ENCODE measurements around the gene PHF2. TPM values are rescaled to one million over a fixed set of nuclear protein-coding genes. Genes with fewer than 3 reads are reported as not detected.

PHF2 gene
- total RNA-seq, 4 donors from 2014 or later: 32.8 to 50.1 (median 33.0) TPM

DNA sequence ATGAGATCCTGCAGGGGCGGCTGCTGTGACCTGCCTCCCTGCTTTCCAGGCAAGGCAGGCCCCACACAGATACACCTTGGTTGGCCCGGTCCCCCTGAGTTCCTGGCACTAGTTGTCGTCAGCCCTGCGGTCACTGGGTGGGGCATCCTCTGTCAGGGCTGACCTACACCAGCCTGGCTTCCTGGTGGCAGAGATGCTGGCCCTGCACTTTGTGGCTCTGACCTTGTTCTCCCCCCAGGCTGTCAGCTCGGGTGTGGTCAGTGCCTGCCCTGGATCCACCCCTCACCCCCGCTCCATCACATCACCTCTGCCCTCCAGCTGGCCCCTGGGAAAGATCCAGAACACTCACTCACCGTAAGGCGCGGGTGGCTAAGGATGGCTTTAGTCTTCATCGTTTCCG lies 74.1 kb downstream of the PHF2 start:
- WGBS, 2 donors: 91 to 96% methylated on average over 10 to 11 of the region's 11 CpGs

DNA sequence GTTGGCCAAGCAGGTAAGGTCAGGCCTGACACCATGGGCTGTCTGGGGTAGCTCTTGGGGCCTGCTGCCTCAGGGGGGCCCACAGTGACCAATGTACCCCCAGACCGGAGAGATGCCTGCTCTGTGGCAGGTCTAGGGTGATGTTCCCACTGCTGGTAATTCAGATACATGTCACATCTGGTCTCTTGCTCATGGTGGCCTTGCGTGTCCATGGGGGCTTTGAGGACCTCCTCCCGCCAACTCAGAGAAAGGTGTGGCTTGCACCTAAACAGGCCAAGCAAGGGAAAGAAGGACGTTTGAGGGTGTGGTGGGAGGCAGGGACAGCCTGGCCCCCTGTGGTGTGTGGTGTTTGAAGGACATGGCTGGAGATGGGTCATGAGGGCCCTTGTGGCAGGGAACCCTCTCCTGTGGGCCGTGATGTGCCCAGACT lies 75.2 kb downstream of the PHF2 start:
- H3K4me3 ChIP-seq (replicated peaks in 1 of 3): no peak overlapping the region
- WGBS, 2 donors: 91 to 94% methylated on average over 5 of the region's 5 CpGs
- H3K9me3 ChIP-seq: no peaks in the 10 kb centered on the region
- peaks cover 41 to 53% of the 10 kb centered on the region in 2 donors for H3K36me3 ChIP-seq
- intact Hi-C loops (cut with DNase I): no loop called here
- H3K27ac ChIP-seq: no peak overlapping the region
- H3K27me3 ChIP-seq: no peaks in the 10 kb centered on the region
- H3K4me1 ChIP-seq: no peaks in the 10 kb centered on the region
- TF ChIP-seq, protein P1, sequence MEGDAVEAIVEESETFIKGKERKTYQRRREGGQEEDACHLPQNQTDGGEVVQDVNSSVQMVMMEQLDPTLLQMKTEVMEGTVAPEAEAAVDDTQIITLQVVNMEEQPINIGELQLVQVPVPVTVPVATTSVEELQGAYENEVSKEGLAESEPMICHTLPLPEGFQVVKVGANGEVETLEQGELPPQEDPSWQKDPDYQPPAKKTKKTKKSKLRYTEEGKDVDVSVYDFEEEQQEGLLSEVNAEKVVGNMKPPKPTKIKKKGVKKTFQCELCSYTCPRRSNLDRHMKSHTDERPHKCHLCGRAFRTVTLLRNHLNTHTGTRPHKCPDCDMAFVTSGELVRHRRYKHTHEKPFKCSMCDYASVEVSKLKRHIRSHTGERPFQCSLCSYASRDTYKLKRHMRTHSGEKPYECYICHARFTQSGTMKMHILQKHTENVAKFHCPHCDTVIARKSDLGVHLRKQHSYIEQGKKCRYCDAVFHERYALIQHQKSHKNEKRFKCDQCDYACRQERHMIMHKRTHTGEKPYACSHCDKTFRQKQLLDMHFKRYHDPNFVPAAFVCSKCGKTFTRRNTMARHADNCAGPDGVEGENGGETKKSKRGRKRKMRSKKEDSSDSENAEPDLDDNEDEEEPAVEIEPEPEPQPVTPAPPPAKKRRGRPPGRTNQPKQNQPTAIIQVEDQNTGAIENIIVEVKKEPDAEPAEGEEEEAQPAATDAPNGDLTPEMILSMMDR (IDR thresholded peaks at IDR 0.05): no peak
- no peak for TF ChIP-seq POLR2A (IDR thresholded peaks at IDR 0.05)
- peak in 1 of 2 donors; percentile 1 for DNase-seq

More for the DNA sequence above, 74.1 kb downstream of the PHF2 start:
- Histone ChIP-seq H3K27ac (no peak overlapping the region), H3K9me3 (no peaks in the 10 kb centered on the region), H3K4me1 (no peaks in the 10 kb centered on the region), H3K4me3 (replicated peaks in 1 of 3) (no peak overlapping the region), H3K27me3 (no peaks in the 10 kb centered on the region), H3K36me3 (peaks cover 40 to 53% of the 10 kb centered on the region in 2 donors)
- no peak for TF ChIP-seq POLR2A (IDR thresholded peaks at IDR 0.05)
- TF ChIP-seq, protein P1 (IDR thresholded peaks at IDR 0.05): no peak
- DNase-seq: peak in 1 of 2 donors; percentile 3
- intact Hi-C loops (cut with DNase I): no loop called here

DNA sequence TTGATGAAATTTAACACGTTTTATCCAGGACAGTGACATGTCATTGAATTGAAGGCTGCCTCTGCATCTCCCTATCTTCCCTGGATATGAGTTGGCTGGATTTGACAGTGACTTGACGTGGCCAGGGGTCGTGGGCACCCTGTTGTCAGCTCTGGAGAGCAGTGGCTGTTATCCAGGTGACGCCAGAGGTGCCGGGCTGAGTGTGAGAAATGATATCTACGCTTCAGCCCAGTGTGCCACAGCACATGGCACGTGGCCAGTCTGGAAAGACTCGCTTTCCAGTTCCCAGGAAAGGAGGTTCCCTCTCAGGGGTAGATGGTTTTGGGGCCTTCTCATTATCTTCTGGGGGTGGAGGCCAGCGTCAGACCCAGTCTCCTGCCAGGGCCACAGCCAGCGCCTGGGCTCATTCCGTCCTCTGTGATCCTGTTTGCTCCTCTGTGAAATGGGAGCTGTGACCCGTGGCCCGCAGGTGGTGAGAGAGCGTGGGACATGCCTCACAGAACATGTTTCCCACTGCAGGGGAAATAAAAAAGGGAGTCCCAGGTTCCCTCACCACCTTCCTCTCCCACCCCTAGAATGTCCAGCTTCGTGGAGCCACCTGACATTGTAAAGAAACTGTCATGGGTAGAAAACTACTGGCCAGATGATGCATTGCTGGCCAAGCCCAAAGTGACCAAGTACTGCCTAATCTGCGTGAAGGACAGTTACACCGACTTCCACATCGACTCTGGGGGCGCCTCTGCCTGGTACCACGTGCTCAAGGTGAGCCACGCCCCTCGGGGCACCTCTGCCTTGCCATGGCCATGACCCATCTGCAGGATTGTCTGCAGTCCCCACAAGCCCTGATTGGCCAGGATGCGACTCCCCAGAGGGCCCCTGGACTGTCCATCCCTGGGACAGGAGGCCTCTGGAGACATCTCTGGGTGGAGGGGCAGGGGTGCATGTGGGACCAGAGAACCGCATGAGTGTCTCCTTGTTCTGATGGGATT lies 76.5 kb downstream of the PHF2 start:
- 92 to 96% methylated on average over 21 to 22 of the region's 24 CpGs for WGBS, 2 donors
- peaks cover 40 to 48% of the 10 kb centered on the region in 2 donors for H3K36me3 ChIP-seq
- no peaks in the 10 kb centered on the region for H3K9me3 ChIP-seq
- H3K27me3 ChIP-seq: no peaks in the 10 kb centered on the region
- TF ChIP-seq POLR2A (IDR thresholded peaks at IDR 0.05): no peak
- TF ChIP-seq, protein P1 (IDR thresholded peaks at IDR 0.05): no peak
- H3K4me1 ChIP-seq: no peaks in the 10 kb centered on the region
- no peak overlapping the region for H3K27ac ChIP-seq
- DNase-seq: peak in 1 of 2 donors; percentile 2
- intact Hi-C loops (cut with DNase I): no loop called here
- H3K4me3 ChIP-seq (replicated peaks in 1 of 3): no peak overlapping the region

DNA sequence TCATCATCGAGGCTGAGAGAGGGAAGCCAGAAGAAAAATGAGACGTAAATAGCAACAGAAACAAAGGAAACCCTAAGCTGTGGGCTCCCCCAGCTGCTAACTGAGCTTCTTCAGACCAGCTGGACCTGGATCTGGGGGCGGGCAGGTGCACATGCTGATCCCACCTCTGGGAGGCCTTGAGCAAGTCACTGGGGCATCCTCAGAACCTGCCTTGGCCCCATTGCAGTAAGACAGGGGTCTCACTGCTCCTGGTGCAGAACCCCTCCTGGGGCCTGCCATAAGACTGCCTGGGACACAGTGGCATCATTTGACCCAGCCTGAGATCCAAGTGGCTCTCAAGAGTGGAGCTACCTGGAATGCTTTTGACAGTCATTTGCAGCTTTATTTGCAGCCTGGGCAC lies 77.4 kb downstream of the PHF2 start:
- DNase-seq: peak in 1 of 2 donors; percentile 0
- H3K36me3 ChIP-seq: peaks cover 46 to 47% of the 10 kb centered on the region in 2 donors
- intact Hi-C loops (cut with DNase I): no loop called here

More for the DNA sequence above, 77.4 kb downstream of the PHF2 start:
- no peaks in the 10 kb centered on the region for H3K9me3 ChIP-seq
- H3K4me3 ChIP-seq (replicated peaks in 1 of 3): no peak overlapping the region
- H3K27me3 ChIP-seq: no peaks in the 10 kb centered on the region
- H3K4me1 ChIP-seq: no peaks in the 10 kb centered on the region
- no peak for TF ChIP-seq POLR2A (IDR thresholded peaks at IDR 0.05)
- TF ChIP-seq, protein P1 (IDR thresholded peaks at IDR 0.05): no peak
- 86 to 92% methylated on average over 3 of the region's 3 CpGs for whole genome bisulfite sequencing, 2 donors
- H3K27ac ChIP-seq: no peak overlapping the region

Measured in thyroid gland (tissue), 4 donors.